Fibroblast of pulmonary artery (primary cell): ENCODE results near the gene ANKHD1.

Experiments used
- DNase-seq: peaks from one replicate; pipeline ENCODE4 v3.0.0-alpha.2; 2010; ENCODE audit warnings: low read depth
- H3K4me3 ChIP-seq: replicated peaks from 2 replicates; pipeline ENCODE4 v1.5.1; 2011; ENCODE audit warnings: low read depth, mild to moderate bottlenecking, control low read depth, low read length, moderate library complexity
- TF ChIP-seq, protein P1 (sequence below): IDR thresholded peaks from 2 replicates; pipeline ENCODE4 v1.5.1; 2011; ENCODE audit warnings: mild to moderate bottlenecking, control low read depth, low read length, inconsistent platforms; ENCODE audit errors: missing control alignments

Gene ANKHD1

DNA sequence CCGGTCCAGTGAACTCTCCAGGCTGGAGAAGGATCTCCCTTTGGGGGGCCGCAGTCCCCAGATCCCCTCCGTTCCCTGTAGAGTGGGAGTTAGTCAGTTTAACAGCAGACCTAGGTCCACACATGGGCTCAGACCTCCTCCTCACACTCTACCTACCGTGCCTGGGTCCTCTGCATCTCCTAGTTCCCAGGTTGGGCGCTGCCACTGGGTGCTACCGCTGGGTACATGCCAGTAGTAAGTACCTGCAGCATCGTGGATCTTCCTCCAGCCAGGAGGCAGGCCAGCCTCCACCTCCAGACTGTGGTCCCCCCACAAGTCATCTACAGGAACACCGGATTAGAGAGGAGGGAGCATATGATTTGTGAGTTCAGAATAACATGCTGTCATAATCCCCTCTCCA lies 162.0 kb downstream of the ANKHD1 start:
- TF ChIP-seq, protein P1, sequence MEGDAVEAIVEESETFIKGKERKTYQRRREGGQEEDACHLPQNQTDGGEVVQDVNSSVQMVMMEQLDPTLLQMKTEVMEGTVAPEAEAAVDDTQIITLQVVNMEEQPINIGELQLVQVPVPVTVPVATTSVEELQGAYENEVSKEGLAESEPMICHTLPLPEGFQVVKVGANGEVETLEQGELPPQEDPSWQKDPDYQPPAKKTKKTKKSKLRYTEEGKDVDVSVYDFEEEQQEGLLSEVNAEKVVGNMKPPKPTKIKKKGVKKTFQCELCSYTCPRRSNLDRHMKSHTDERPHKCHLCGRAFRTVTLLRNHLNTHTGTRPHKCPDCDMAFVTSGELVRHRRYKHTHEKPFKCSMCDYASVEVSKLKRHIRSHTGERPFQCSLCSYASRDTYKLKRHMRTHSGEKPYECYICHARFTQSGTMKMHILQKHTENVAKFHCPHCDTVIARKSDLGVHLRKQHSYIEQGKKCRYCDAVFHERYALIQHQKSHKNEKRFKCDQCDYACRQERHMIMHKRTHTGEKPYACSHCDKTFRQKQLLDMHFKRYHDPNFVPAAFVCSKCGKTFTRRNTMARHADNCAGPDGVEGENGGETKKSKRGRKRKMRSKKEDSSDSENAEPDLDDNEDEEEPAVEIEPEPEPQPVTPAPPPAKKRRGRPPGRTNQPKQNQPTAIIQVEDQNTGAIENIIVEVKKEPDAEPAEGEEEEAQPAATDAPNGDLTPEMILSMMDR: no peak
- no peak for DNase-seq
- peak overlapping the region; percentile 95 for H3K4me3 ChIP-seq

DNA sequence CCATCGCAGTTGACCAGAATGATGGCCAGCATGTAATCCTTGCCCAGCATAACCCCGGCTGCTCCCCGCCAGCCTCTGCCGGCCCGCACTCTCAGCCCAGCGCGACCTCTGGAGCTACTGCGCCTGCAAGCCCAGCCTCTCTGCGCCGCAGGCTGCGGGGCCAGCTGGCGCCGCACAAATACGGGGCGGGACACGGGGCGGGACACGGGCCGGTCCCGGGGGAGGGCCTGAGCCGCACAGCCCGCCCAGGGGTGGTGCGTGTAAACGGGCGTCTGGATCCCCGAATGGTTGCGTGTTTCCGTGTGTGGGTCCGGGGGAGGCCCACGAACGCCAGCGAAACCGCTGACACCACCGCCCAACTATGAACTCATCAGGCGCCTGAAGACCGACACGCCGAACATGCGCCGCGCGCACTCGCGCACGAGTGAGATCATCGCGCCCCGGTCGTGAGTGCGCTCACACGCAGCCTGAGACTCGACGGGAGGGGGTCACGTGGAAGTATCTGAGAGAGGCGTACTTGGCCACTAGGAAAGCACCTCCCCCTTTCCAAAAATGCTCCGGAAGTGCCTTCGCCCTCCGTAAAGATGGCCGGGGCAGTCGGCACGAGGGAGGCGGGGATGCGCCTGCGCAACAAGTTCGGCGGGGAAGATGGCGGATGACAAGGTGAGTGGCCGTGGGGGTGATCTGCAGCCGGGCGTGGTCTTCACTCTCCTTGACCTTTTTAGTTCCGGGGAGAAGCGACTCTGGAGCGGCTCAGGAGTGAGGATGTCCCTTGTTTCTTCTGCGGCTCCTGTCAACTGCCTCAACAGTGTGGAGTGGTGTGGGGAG lies 162.8 kb downstream of the ANKHD1 start, which contains the start of the genes APBB3 and SLC35A4:
Gene APBB3 (minus strand): TSS at position 403 of the 828 bp plus-strand sequence. CDS start 353 bp downstream, at position 50.
Gene SLC35A4 (plus strand): TSS at position 633 of the 828 bp plus-strand sequence. CDS start 2,342 bp downstream, outside the sequence.
- TF ChIP-seq, protein P1: no peak
- peak within 1 kb of the TSS; percentile 95 for H3K4me3 ChIP-seq
- DNase-seq: peak; percentile 99

DNA sequence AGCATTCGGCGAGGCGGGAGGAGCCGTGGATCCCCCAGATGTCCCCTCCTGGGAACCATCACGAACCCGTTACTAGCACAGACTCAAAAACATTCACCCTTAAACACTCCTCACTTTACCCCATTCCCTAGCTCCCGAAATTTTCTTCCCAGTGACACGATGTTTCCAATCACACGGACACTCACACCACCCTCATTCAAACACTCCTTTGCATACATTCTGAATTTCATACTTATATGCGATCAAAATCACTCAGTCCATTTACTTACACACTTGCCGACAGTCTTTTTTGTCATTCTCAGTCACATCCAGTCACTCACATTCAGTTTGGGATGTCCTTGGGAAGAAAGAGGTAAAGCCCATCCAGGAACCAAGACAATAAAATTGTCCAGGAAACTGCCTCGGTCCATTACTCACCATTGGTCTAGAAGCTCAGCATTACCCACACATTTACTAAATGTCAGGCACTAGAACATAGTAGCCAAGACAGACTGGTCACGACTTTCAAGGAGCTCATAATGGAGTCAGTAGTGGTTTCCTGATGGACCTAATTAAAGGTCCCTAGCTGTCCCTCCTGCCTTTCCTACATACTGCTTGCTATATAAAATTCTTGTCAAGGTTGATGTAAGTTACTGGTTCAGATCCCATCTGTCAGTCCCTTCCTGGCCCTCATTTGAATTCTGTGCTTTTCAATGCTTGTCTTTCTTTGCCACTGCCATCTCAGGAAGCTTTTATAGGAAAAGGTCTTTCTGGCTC lies 163.6 kb downstream of the ANKHD1 start:
- H3K4me3 ChIP-seq: peak overlapping the region; percentile 95
- peak; percentile 23 for DNase-seq
- TF ChIP-seq, protein P1: no peak

DNA sequence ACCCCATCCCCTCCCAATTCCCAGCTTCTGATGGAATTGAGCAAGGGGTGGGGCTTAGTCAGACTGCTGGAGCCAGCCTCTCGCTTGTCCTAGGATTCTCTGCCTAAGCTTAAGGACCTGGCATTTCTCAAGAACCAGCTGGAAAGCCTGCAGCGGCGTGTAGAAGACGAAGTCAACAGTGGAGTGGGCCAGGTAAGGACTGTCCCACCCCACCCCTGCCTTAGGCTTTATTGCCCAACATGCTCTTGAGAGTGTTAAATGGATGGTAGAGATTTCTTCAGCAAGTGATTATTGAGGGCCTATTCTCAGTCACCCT lies 164.1 kb downstream of the ANKHD1 start:
- peak overlapping the region; percentile 95 for H3K4me3 ChIP-seq
- TF ChIP-seq, protein P1: no peak
- peak; percentile 39 for DNase-seq

DNA sequence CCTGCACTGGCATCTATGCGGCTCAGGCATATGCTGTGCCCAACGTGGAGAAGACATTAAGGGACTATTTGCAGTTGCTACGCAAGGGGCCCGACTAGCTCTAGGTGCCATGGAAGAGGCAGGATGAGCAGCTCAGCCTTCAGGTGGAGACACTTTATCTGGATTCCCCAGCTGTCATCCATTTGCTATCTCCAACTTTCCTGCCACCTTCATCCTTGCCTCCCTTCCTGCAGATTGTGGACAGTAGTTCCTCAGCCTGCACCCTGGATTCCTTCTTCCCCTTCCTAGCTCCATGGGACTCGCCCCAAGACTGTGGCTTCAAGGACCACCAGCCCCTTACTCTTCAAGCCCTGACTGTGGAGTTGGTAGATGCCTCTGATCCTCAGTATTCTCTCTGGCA lies 165.0 kb downstream of the ANKHD1 start:
- H3K4me3 ChIP-seq: no peak overlapping the region
- no peak for DNase-seq
- TF ChIP-seq, protein P1: no peak

DNA sequence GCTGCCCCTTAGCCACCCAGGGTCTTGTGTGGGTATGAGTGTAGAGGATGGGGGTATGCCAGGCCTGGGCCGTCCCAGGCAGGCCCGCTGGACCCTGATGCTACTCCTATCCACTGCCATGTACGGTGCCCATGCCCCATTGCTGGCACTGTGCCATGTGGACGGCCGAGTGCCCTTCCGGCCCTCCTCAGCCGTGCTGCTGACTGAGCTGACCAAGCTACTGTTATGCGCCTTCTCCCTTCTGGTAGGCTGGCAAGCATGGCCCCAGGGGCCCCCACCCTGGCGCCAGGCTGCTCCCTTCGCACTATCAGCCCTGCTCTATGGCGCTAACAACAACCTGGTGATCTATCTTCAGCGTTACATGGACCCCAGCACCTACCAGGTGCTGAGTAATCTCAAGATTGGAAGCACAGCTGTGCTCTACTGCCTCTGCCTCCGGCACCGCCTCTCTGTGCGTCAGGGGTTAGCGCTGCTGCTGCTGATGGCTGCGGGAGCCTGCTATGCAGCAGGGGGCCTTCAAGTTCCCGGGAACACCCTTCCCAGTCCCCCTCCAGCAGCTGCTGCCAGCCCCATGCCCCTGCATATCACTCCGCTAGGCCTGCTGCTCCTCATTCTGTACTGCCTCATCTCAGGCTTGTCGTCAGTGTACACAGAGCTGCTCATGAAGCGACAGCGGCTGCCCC lies 165.6 kb downstream of the ANKHD1 start:
- no peak for DNase-seq
- TF ChIP-seq, protein P1: no peak
- no peak overlapping the region for H3K4me3 ChIP-seq
